Measurements from ENCODE around the gene DERL3.

DERL3 gene

DNA sequence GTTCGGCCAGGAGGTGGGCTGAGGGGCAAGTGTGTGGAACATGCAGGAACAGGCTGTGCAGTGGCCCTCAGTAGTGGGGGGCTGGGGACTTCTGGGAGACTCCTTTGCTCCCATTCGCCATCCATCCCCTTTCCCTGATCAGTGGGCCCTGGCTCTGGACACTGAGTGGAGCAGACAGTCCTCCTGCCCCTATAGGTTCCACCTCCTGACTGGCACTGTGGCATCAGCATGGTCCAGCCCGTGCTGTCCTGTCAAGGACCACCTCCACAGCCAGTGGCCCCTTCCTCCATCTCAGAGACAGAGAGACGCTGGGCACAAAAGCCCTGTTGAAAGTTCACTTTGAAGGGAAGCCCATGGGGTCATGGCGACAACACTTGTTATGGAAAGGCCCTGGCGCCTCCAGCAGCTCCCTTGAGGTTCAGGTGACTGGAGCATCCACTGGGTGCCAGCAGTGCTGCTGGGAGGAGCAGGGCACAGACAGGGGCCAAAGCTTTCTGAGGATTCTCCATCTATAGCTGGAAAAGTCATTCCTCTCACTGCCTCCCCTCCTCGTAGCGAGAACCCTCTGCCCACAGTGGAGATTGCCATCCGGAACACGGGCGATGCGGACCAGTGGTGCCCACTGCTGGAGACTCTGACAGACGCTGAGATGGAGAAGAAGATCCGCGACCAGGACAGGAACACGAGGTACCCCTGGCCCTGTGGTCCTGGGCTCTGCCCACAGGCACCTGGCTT, 5.6 kb downstream of the DERL3 start:
- in situ Hi-C loops (cut with HindIII; ENCODE audit: low sequenced_read_pairs), result no loop called here

DNA sequence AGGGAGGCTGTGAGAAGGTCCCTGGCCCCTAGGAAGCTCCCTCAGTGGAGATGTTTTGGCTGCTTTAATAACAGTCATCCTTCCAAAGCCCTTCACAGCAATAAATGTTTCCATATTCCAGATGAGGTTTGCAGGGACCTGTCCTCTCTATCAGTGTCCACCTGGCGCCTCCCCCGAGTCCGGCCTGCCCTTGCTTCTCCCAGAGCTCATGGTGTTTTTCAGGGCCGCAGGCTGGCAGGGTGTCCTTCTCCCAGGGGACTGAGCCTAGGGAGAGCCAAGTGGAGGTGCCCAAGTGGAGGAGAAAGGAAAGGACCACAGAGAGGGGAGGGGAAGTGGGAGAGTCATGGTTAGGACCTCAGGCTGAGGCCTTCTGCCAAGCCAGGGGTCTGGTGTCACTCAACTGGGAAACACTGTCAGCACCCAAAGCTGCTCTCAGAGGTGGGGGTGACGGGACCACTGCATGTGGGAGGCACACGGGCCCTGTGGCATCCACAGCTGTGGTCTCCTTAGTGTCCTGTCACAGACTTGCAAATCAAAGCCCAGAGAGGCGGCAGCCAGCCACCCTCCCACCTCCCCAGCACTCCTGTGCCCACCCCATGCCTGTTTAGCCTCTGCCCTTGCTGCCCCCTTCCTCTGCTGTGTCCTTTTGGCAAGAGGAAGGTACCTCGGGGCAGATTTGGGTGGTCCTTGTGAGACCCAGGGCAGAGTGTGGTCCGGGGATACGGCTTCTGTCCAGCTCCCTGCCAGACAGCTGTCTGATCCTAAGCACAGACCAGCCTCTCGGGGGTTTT, 6.4 kb downstream of the DERL3 start:
- in situ Hi-C loops (cut with HindIII; ENCODE audit: low sequenced_read_pairs), result no loop called here

DNA sequence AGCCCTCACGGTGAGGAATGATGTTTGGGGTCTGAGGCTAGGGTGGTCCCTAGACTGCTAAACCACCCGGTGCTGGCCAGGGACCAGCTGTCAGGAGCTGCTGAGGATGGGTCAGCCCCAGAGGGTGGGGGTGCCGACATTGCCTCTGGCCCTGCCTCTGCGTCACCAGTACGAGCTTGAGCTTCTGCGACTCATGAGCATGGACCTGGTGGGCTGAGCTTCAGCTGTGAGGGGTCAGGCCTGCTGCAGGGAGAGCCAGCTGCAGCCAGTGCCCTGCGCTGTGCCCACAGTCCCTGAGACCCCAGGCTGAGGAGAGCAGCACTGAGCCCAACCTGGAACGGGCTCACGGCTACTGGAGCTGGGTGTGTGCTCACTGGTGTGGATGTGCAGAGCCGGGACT, 7.0 kb downstream of the DERL3 start:
- in situ Hi-C loops (cut with HindIII; ENCODE audit: low sequenced_read_pairs), result no loop called here

DNA sequence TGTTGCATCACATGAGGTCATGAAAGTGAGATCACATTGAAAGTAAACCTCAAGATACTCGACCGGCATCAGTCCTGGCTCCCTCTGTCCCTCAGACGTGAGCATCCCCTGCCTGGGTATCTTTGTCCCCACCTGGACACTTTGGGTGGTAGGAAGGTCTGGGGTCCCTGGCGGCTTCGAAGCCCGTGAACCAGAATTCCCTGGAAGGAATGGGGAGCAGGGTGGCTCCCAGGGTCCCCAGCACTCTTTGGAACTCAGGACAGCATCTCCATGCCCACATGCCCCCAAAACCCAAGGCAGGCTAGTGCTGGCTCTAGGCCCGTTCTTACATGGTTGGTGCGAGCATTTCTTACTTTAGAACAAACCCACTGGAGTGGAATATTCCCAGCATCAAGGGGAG, 7.5 kb downstream of the DERL3 start:
- in situ Hi-C loops (cut with HindIII; ENCODE audit: low sequenced_read_pairs), result no loop called here

DNA sequence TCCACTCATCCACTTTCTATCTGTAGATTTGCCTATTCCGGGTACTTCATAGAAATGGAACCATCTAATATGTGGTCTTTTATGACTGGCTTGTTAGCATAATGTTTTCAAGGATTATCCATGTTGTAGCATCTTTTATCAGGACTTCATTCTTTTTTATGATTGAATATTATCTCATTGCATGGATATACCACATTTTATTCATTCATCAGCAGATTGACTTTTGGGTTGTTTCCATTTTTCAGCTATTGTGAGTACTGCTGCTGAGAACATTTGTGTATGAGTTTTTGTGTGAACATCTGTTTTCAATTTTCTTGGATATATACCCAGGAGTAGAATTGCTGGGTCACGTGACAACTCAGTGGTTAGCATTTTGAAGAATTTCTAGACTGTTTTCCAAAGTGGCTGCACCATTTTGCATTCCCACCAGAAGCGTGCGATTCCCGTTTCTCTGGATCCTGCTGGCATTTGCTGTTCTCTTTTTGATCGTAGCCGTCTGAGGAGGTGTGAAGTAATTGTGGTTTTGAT, 8.9 kb downstream of the DERL3 start:
- in situ Hi-C loops (cut with HindIII; ENCODE audit: low sequenced_read_pairs), result no loop called here

DNA sequence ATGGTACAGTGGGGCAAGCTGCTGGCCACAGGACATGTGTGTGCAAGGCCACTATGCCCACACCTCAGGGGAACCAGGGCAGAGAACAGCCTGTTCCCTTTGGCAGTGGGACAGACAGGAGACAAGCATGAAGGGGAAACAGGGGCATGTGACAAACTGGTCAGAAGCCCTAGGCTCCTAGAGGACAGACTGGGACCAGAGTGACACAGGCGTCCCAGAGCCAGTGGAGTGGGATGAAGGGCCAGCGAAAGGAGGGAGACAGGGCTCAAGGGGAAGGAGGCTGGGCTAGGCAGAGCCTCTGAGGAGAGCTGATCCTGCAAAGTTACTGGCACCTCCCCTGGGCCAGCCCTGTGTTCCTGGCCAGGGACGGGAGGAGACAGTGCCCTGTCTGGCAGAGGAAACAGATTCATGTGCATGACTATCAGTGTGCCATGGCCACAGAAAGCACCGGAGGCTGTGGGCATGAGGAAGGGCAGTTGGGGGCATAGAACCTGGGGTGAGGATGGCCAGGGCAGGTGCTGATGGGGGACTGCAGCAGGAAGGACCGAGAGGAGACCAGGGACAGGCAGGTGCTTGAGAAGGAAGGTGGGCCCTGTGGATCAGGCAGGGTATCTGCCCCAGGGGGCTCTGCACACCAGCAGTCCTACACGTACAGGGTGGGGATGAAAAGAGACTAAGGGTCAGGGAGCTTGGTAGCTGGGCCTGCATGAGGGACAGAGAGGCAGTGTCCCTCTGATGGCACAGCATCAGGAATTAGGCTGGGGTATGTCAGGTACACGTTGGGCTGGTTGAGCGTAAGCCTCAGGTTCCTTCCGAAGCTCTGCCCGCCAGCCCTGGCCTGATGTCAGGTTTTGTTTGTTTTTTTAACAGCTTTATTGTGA, 9.8 kb downstream of the DERL3 start:
- in situ Hi-C loops (cut with HindIII; ENCODE audit: low sequenced_read_pairs), result no loop called here

DNA sequence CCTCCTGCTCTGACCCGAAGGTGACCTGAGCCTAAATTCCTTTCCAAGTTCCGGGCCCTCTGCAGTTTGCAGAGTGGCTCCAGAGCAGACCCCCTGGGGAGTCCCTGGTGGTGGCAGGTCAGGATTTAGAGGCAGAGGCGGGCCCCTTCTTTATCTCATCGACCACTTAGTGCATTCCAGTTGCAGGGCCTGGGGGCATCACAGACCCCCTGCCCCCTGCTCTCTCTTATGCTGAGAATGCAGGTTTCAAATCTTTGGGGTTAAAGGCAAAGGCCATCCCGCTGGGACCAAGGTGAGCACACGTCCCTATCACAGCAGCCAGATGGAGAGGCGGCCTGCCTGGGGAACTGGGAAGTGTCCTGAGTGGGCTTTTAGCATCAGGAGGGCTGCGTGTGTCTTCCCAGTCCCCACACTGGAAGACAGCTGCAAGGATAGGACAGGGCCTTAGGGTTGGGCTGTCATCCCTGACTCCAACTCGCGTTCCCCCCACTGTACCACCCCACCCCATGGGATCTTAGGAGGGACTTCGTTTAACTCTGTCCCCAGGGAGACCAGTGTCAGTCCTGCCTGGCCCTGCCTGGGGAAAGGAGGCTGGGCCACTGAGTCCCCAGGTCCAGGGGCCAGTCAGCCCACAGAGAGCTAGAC, 11.3 kb downstream of the DERL3 start:
- in situ Hi-C loops (cut with HindIII; ENCODE audit: low sequenced_read_pairs), result no loop called here

DNA sequence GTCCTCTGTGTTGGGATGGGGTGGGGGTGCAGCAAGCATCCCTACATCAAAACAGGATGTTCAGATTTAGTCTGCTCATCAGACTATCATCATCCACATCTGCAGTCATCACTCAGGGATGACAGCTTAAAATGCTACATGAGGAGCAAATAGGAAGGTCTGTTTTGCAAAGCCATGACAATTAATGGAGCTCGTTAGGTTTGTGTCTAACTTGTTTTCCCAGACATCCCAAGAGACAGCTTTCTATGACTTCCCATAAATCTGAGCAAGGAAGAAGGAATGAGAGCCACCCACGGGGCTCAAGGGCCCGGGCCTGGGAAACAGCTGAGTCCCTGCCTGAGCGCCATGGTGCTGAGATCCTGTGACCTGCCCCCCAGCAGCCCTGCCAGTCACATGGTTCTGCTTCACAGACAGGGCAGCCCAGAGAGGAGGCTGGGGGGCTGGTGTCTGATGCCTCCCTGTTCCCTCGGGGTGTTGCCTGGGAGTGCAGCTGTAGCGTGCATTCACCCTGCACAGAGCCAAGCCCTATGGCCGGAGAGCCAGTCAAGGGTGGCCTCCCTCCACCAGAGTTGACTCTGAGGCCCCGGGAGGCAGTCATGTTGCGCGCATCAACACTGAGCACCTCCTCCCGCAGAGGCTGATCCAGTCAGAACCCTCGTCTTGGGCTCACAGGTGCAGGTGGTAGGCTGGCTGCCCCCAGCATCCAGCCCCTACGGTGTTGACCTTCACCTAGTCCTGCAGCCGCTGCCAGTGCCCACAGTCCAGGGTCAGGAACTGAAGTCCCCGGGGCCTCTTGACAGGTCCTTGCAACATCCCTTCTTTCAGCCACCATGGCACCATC, 12.1 kb downstream of the DERL3 start:
- in situ Hi-C loops (cut with HindIII; ENCODE audit: low sequenced_read_pairs), result no loop called here

DNA sequence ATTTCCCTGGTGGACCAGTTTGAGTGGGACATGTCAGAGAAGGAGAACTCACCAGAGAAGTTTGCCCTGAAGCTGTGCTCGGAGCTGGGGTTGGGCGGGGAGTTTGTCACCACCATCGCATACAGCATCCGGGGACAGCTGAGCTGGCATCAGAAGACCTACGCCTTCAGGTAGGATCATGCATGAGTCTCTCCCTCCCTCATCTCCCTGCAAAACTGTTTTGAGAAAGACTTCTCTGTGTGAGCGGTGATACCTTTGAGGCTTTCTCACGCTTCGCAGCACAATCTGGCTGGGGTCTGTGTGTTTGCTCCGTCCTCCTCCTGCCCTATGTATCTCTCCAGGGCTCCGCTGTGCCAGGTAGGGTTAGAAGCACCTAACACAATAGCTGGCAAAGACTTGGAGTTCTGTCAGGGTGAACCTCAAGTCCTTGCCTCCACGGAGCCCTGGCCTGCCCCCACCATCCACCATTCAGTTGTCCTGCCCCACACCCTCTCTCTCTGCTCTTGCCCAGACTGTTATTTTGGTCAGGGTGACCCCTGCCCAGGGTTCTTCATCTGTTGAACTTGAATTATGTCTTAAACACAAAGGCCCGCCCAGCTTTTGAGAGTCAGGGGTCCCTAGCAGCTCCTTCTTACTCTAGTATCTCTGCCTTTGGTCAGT, 13.4 kb downstream of the DERL3 start:
- in situ Hi-C loops (cut with HindIII; ENCODE audit: low sequenced_read_pairs), result no loop called here

DNA sequence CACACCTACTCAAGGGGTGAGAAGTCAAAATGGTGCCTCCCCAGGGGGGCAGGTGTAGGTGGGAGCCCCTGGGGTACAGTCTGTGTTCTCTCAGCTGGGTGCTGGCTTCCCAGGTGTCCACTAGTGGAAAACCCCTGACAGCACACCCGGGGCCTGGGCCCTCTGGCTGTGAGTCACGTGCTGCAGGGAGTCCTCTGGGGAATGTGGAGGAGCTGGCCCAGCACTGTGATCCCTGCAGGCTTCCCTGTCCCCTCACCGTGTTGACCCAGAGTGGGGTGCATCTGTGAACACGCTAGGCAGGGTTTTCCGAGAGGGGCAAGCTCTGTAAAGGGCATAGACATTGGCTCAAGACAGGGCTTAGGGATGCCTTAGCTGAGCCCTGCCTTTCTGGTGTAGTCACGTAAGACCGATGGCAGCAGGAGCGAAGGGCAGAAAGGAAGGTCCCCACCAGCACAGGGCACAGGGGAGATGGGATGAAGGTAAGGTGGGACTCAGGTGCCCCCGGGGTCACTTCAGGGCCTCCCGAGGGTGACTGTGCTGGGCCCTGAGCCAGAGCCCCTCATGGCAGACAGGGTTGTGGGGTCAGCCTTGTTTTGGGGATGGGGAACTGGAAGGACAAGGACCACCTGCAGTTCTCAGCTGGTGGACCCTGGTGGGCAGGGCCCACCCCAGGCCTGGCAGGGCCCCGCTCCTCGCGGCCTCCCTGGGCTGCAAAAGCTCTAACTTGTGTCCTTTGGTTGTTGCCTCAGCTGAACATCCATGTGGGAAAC, 14.1 kb downstream of the DERL3 start:
- in situ Hi-C loops (cut with HindIII; ENCODE audit: low sequenced_read_pairs), result no loop called here

DNA sequence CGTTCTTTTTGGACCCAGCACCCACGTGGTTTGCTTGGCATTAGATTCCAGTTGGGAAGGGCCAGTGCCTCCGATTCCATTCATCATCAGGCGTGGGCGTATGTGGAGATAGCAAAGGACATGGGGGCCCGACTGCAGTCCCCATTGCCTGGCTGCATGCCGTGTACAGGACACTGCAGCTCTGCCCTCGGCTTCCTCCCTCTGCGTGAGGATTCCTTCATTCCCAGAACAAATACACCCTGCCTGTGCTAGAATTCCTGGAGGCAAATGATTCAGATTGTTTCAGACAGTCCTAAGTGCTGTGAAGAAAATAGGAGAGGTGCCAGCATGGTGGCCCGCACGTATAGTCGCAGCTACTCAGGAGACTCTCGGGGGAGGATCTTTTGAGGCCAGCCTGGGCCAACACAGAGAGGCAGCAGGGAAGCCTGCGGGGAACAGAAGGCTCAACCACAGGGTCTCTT, 15.4 kb downstream of the DERL3 start:
- in situ Hi-C loops (cut with HindIII; ENCODE audit: low sequenced_read_pairs), result no loop called here

DNA sequence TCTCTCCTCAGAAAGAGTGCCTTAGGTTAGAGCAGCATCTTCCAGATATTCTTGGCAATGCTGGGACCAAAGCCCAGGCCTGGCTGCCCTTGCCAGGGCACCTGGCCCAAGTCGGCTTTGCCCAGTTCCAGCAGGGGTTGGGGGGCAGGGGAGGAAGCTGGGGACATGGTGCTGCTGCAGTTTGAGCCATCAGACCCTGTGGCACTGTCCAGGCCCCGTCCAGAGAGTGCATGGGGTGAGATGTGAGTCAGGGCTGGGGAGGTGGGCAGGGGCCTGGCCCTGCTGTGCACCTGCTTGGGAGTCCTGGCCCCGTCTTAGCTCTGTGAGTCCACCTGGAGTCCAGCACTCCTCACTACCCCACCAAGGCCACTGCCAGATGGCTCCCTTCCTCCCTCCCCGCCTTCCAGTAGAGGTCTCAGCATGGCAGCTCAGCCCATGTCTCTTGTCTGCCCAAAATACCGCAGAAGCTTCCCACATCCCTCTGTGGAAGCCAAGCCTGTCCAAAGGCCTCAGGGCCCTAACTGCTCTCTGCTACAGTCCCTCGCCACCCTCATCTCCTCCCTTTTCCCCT, 16.6 kb downstream of the DERL3 start:
- in situ Hi-C loops (cut with HindIII; ENCODE audit: low sequenced_read_pairs), result no loop called here

DNA sequence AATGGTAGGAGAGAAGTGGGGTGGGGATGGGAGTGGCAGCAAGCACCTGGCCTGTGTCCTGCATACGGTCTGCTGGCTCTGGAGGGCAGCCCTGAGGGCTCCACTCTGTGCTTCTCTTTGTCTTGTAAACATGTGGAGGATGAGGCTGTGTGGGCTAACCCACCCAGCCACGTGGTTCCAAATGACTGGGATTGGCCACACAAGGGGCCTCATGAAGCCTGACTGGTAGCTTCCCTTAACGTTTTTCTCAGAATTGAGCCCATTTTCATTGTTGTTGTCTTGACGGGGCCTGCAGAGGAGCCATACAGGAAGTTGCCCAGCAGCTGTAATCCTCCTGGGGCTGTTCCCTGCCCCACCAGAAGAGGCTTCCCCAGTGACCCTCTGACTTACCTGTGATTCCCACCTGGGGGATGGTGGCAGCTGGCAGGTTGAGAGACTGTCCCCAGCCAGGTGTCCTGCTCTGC, 18.0 kb downstream of the DERL3 start:
- in situ Hi-C loops (cut with HindIII; ENCODE audit: low sequenced_read_pairs), result no loop called here

DNA sequence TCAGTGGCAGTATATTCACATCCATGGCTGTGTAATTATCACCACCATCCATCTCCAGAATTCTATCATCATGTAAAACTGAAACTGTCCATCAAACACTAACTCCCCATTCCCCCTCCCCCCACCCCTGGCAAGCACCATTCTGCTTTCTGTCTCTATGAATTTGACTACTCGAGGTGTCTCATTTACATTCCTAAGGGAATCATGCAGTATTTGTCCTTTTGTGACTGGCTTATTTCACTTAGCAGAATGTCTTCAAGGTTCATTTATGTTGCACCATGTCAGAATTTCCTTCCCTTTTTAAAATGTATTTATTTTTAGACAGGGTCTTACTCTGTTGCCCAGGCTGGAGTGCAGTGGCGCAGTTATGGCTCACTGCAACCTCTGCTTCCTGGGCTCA, 20.3 kb downstream of the DERL3 start:
- in situ Hi-C loops (cut with HindIII; ENCODE audit: low sequenced_read_pairs), result loop anchor here (10.0 kb wide), 1 partner anchor 56 kb away; no protein-coding TSS in a partner anchor

DNA sequence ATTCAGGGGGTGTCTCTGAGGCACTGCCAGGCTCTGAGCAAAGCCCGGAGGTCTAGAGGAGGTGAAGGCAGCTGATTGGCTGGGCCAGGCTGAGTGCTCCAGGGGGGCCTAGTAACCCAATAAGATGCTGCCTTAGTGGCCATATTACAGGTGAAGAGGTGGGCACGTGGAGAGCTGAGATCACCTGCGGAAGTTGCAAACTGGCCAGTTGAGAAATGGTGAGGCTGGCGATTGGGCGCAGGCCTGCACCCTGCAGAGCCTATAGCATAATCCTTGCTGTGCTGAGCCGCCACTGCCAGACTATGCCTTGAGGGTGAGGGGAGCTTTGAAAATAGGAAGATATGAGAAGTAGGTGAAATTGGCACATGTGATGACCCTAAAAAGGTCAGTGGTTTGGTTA, 21.7 kb downstream of the DERL3 start:
- in situ Hi-C loops (cut with HindIII; ENCODE audit: low sequenced_read_pairs), result loop anchor here (10.0 kb wide), 1 partner anchor 58 kb away; no protein-coding TSS in a partner anchor

DNA sequence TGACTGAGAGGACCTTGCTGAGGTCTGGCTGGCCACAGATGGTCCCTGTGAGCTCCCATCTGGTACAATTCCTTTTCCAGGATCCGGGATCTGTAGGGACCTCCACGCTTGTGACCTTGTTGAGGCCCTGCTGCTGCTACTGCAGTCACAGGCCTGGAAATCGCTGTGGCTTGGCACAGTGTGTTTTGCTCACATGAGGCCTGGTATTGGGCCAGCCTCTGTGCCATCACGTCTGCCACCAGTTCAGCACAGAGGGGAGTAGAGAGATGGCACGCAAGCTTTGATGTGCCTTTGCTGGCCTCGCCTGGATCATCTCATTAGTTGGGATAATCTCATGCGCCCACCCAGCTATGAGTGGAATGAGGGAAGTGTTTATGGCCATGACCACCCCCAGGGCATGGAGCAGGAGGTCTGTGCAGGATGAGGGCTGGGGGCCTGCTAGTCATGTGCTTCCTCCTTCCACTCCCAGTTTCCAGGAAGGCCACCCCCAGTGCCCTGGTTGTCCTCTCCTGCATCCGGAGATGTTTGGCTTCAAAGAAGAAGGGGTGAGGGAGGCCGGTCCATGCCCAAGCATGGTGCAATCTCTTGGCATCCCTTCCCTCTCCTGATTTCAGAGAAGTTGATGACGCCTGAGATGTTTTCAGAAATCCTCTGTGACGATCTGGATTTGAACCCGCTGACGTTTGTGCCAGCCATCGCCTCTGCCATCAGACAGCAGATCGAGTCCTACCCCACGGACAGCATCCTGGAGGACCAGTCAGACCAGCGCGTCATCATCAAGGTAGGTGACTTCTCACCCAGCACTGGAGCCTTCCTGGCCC, 22.4 kb downstream of the DERL3 start:
- in situ Hi-C loops (cut with HindIII; ENCODE audit: low sequenced_read_pairs), result loop anchor here (10.0 kb wide), 1 partner anchor 58 kb away; no protein-coding TSS in a partner anchor

Measured in endothelial cell of hepatic sinusoid (primary cell).